NCI-H345 treated with DMSO at 0.1 percent for 48 hours (cell line): Measurements from ENCODE around the gene KRTAP2-3.
"Not testable (repeated sequence)": the region's sequence is repeated elsewhere in the genome, so short reads cannot be mapped to it uniquely, and the experiment has no call there.

ENCODE experiments used
- DNase-seq: peaks from one replicate; lab custom pipeline; 2025; ENCODE audit not compliant: unreplicated experiment; lab: John Stamatoyannopoulos, UW

The KRTAP2-3 gene

GRCh38 chr17:41060052-41060604, at the start of gene KRTAP2-3:
Gene KRTAP2-3 (minus strand): TSS chr17:41060114. CDS start chr17:41060050, 64 bp downstream.
- DNase-seq, result no peak

- not testable (repeated sequence) for DNase-seq
Measured at GRCh38 chr17:41108728-41109386, 48.9 kb upstream of the KRTAP2-3 start.

GRCh38 chr17:41107941-41108450, 48.1 kb upstream of the KRTAP2-3 start:
- no peak for DNase-seq

GRCh38 chr17:41105347-41105746, 45.4 kb upstream of the KRTAP2-3 start, which contains the start of gene KRTAP4-9:
Gene KRTAP4-9 (plus strand): TSS chr17:41105389. CDS start chr17:41105389, 0 bp downstream.
- not testable (repeated sequence) for DNase-seq

GRCh38 chr17:41104386-41105038, 44.6 kb upstream of the KRTAP2-3 start:
- not testable (repeated sequence) for DNase-seq

GRCh38 chr17:41103896-41104295, 44.0 kb upstream of the KRTAP2-3 start:
- no peak for DNase-seq

- DNase-seq, result no peak
Measured at GRCh38 chr17:41101586-41102259, 41.8 kb upstream of the KRTAP2-3 start, which contains the start of gene KRTAP4-16. Gene KRTAP4-16 (minus strand): TSS chr17:41102209. CDS start chr17:41102209, 0 bp downstream.

GRCh38 chr17:41099682-41100480, 40.0 kb upstream of the KRTAP2-3 start:
- not testable (repeated sequence) for DNase-seq

GRCh38 chr17:41098481-41098880, 38.6 kb upstream of the KRTAP2-3 start:
- DNase-seq, result no peak

GRCh38 chr17:41098042-41098441, 38.1 kb upstream of the KRTAP2-3 start, which contains the start of gene KRTAP4-8:
Gene KRTAP4-8 (minus strand): TSS chr17:41098142. CDS start chr17:41098084, 58 bp downstream.
- DNase-seq, result no peak

GRCh38 chr17:41096055-41096454, 36.1 kb upstream of the KRTAP2-3 start:
- DNase-seq, result no peak

GRCh38 chr17:41088760-41089352, 28.9 kb upstream of the KRTAP2-3 start:
- DNase-seq, result not testable (repeated sequence)

- not testable (repeated sequence) for DNase-seq
Measured at GRCh38 chr17:41084100-41084856, 24.4 kb upstream of the KRTAP2-3 start, which contains the start of gene KRTAP4-7. Gene KRTAP4-7 (plus strand): TSS chr17:41084150. CDS start chr17:41084207, 57 bp downstream.

GRCh38 chr17:41083427-41083826, 23.5 kb upstream of the KRTAP2-3 start:
- DNase-seq, result not testable (repeated sequence)

- DNase-seq, result no peak
Measured at GRCh38 chr17:41082626-41083025, 22.7 kb upstream of the KRTAP2-3 start.

- no peak for DNase-seq
Measured at GRCh38 chr17:41076788-41077187, 16.9 kb upstream of the KRTAP2-3 start.

GRCh38 chr17:41073676-41074075, 13.8 kb upstream of the KRTAP2-3 start:
- no peak for DNase-seq

- no peak for DNase-seq
Measured at GRCh38 chr17:41071606-41072360, 11.9 kb upstream of the KRTAP2-3 start.
